ENCODE data around the gene PNPLA2. TPM values are rescaled to one million over a fixed set of nuclear protein-coding genes. Genes with fewer than 3 reads are reported as not detected.

The PNPLA2 gene, protein sequence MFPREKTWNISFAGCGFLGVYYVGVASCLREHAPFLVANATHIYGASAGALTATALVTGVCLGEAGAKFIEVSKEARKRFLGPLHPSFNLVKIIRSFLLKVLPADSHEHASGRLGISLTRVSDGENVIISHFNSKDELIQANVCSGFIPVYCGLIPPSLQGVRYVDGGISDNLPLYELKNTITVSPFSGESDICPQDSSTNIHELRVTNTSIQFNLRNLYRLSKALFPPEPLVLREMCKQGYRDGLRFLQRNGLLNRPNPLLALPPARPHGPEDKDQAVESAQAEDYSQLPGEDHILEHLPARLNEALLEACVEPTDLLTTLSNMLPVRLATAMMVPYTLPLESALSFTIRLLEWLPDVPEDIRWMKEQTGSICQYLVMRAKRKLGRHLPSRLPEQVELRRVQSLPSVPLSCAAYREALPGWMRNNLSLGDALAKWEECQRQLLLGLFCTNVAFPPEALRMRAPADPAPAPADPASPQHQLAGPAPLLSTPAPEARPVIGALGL
- total RNA-seq, result 1,000 to 10,000 TPM in 1 of 4 donors, 100 to 1,000 TPM in 3; 204 to 1,337 (median 369) TPM

DNA sequence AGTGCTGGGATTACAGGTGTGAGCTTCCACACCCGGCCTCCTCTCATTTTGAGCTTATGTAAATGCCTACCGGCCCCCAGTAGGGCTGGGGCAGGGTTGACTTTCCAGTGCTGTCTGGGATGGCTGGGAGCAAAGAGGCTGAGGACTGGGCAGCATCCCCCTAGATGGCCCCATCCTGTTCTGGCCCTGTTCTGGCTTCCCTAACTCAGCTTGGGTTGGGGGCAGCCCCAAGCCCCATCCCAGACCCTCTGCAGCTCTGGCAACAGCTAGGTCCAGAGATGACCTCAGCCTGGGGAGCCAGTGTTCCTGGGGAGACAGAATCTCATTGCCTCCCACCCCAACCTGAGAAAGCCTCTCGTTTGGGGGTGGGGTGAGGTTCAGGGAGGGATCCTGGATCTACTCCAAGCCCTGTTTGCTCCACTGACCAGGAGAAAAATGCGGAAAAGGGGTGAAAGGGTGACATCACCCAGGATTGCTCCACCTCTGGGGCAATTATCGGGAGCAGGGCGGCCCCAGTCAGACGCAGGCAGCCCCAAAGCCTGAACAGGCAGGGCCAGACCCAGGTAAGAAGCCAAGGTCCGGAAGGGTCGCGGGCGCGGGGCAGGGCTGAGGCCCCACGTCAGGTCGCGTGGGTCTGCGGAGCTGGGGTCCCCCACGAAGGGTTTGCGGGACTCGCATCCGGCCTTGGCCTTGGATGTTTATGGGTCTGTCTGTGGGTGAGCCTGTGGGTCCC lies at the start of gene PNPLA2:
PNPLA2 (plus strand) TSS at position 519 of the 733 bp plus-strand sequence. CDS start 805 bp downstream, outside the sequence.
- TF ChIP-seq, protein P1, sequence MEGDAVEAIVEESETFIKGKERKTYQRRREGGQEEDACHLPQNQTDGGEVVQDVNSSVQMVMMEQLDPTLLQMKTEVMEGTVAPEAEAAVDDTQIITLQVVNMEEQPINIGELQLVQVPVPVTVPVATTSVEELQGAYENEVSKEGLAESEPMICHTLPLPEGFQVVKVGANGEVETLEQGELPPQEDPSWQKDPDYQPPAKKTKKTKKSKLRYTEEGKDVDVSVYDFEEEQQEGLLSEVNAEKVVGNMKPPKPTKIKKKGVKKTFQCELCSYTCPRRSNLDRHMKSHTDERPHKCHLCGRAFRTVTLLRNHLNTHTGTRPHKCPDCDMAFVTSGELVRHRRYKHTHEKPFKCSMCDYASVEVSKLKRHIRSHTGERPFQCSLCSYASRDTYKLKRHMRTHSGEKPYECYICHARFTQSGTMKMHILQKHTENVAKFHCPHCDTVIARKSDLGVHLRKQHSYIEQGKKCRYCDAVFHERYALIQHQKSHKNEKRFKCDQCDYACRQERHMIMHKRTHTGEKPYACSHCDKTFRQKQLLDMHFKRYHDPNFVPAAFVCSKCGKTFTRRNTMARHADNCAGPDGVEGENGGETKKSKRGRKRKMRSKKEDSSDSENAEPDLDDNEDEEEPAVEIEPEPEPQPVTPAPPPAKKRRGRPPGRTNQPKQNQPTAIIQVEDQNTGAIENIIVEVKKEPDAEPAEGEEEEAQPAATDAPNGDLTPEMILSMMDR (IDR thresholded peaks at IDR 0.05; ENCODE audit: low read depth), result no peak

DNA sequence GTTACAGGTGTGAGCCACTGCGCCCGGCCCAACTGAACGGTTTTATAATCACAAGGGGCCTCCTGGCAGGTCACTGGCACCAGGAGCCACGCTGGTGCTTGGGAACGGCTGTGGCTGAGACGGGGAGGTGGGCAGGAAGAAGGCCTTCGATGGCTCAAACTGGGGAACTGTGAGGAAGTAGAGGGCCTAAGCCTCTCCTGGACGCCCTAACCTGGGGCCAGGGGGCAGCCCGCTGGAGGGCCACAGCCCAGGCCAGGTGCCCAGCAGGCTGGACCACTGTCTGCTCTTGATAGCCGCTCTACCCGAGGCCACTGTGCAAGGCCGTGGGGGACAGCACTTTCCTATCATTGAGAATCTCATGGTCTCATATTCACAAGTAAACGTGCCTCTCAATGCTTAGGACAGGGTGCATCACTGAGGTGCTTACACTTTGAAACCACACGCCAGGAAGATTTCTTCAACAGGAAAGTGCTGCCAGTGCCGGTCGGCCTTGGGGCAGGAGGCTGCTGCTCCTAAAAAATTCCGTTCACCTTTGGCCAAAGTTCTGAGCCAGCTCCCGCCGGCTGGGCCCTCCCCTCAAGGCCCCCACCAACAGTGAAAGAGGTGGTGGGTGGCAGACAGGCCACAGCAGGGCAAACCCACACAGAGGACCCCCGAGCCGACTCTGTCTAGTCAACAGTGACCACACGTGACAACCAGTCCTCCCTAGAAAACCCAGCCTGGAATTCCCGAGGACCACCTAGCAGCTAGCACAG lies 48.6 kb upstream of the PNPLA2 start:
- TF ChIP-seq, protein P1 (IDR thresholded peaks at IDR 0.05; ENCODE audit: low read depth), result no peak

DNA sequence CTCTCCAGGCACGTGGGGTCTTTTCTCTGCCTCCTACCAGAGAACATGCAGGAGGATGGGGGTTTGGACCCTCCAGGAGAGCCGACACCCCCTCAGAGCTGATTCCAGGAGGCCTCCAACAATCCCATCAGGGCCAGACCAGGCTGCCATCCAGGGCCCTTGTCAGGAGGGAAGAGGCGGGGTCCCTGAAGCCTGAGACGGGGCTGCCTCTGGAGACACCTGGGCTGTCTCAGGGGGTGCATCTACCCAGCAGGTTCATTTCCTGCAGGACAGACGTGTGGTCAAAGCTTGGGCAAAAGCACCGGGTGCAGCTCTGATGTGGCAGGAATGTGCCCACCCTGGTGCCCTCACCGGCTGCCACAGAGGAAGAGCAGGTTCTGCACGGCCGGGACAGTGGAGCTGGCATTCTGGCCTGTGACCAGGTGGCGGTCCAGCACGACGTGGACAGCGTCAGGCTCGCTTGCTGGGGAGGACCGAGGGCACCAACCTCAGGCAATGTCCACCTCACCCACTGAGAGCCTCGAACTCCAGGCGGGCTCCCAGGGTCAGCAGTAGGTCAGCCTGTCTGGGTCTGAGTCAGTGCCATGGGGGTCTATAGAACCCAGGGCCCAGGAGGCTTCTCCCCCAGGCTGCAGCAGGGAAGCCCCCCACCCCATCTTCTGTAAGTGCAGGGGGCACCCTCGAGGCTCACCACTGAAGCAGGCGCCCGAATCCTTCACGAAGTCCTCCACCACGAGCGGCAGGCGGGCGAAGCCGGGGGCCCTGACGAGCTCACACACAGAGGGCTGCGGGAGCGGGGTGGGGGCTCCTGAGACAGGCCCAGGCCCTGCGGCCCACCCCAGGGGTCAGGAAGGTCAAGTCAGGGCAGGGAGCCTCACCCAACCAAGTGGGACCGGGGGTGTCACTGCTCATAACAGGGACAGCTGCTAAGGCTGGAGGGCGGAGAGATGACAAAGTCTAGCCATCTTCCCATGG lies 47.8 kb upstream of the PNPLA2 start:
- TF ChIP-seq, protein P1 (IDR thresholded peaks at IDR 0.05; ENCODE audit: low read depth), result no peak

DNA sequence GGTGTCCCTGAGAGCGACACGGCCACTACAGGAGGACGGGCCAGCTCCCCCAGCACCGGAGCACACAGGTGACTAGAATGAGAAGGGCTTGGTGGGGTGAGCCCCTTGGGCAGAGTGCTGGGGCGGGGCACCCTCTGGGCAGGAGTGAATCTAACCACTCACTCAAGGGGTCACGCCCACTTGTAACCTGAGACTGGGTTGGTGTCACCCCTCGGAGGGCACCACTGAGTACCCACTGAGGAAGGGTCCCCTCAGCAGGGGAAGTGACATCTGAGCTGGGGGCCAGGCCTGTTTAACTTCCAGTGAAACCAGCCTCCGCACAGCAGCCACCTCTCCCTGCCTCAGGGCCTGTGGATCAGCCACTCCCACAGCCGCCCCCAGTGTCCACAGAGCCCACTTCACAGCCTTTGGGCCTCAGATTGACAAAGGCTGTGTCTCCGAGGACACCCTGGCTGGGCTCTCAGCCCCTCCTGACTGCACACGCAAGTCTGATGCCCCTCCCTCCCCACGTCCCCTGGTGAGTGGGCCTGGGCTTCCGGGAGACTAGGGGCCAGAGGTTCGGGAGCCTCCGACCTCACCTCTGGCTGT lies 47.0 kb upstream of the PNPLA2 start:
- TF ChIP-seq, protein P1 (IDR thresholded peaks at IDR 0.05; ENCODE audit: low read depth), result no peak

DNA sequence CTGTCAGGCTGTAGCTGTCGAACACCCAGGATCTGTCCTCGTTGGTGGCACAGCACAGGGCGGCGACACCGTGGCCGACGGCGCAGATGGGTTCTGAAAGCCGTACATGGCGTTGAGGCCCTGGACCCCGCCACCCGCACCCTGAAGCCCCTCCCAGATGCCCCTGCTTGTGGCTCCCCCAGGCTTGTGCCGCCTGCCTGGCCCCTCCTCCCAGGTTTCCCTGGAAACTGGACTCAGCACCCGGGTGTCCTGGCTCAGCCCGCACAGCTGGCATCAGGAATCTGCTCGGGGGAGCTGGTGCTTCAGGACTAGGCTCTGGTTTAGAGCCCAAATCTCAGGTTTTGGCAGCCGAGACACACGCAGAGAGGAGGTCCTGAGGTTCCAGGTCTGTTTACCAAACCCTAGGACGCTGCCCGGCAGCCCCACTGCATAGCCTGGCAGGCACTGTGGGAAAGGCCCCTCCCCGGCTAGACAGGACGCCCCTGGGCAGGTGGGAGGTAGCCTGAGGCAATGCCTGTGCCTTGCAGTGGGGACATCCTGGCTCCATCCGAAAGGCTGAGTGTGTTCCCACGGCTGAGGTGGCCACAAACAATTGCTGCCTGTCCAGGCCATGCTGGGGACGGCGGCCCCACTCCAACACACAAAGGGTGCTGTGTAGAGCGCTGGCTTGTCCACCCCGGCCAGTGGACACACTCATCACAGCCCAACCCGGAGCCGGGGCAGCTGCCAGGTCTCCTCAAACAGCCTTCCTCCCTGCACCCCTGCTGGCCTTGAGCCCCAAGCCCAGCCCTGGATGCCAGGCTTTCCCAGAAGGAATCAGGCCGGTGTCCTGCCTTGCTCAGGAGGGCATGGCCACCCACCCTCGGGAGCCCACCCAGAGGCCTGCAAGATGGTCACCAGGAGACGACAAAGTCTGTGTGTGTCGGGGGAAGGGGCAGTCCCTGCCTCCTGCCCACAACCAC lies 46.0 kb upstream of the PNPLA2 start:
- TF ChIP-seq, protein P1 (IDR thresholded peaks at IDR 0.05; ENCODE audit: low read depth), result no peak

All from subcutaneous adipose tissue (tissue), 4 donors.